SK-N-SH (cell line): ENCODE results near the gene PPP1R18. TPM values are rescaled to one million over a fixed set of nuclear protein-coding genes. Genes with fewer than 3 reads are reported as not detected.

Experiments used
- CTCF ChIA-PET: fragments of 300-600, 350-600 bp; formaldehyde crosslinking; extraction: SDS; loops from one replicate; lab custom pipeline; 2021; lab: Yijun Ruan, JAX
- POLR2A ChIA-PET: fragments of 350-600 bp; sonication (Branson Sonifier 250); formaldehyde crosslinking; extraction: SDS; loops from one replicate; lab custom pipeline; 2020; ENCODE audit warnings: antibody characterized with exemption, inconsistent platforms; lab: Yijun Ruan, JAX
- DNase-seq: peaks from one replicate; pipeline ENCODE4 v3.0.0; 2012
- H2AFZ ChIP-seq: fragments of 200-600 bp; sonication (generic); 2 replicates; pipeline ENCODE4 v1.8.1; 2016; ENCODE audit warnings: antibody characterized with exemption, mild to moderate bottlenecking, low read depth
- H3F3A ChIP-seq: fragments of 200-600 bp; sonication (generic); replicated peaks from 2 replicates; pipeline ENCODE3; 2016; ENCODE audit warnings: antibody characterized with exemption, mild to moderate bottlenecking; ENCODE audit not compliant: insufficient read depth
- H3K27ac ChIP-seq, 2 experiments: fragments of 200-500 bp in 1 of 2; fragments of 200-600 bp in 1 of 2; sonication (Bioruptor generic) in 1 of 2; sonication (generic), shearing (Covaris generic) in 1 of 2; 2 replicates each; pipeline versions ENCODE4 v1.5.1 to v1.6.1; 2014 to 2016; ENCODE audit warnings: low read depth in 2 of 2, inconsistent platforms in 1 of 2, low read length in 1 of 2, mild to moderate bottlenecking in 1 of 2, mixed read lengths in 1 of 2
- H3K27me3 ChIP-seq: fragments of 200-600 bp; sonication (generic), shearing (Covaris generic); 2 replicates; pipeline ENCODE4 v1.6.1; 2016; ENCODE audit warnings: mixed run types; ENCODE audit not compliant: insufficient read depth
- H3K36me3 ChIP-seq, 2 experiments: fragments of 200-500 bp in 1 of 2; fragments of 200-600 bp in 1 of 2; sonication (Bioruptor generic) in 1 of 2; sonication (generic) in 1 of 2; replicated peaks in 1 of 2; 2 replicates each; pipeline versions ENCODE3 to v1.5.1; 2014 to 2016; ENCODE audit warnings: low read length in 1 of 2, mild to moderate bottlenecking in 1 of 2; ENCODE audit not compliant: insufficient read depth in 2 of 2, control insufficient read depth in 1 of 2
- H3K4me1 ChIP-seq, 2 experiments: fragments of 200-500 bp in 1 of 2; fragments of 200-600 bp in 1 of 2; sonication (Bioruptor generic) in 1 of 2; sonication (generic), shearing (Covaris generic) in 1 of 2; 2 replicates each; pipeline versions ENCODE4 v1.5.1 to v1.6.1; 2014 to 2016; ENCODE audit warnings: low read depth in 1 of 2, low read length in 1 of 2, mixed run types in 1 of 2; ENCODE audit not compliant: insufficient read depth in 2 of 2, control insufficient read depth in 1 of 2
- H3K4me2 ChIP-seq: fragments of 200-600 bp; sonication (generic), shearing (Covaris generic); 2 replicates; pipeline ENCODE4 v1.6.1; 2017; ENCODE audit warnings: mixed run types
- H3K4me3 ChIP-seq, 2 experiments: fragments of 200-500 bp in 1 of 2; fragments of 200-600 bp in 1 of 2; sonication (Bioruptor generic) in 1 of 2; sonication (generic), shearing (Covaris generic) in 1 of 2; 2 replicates each; pipeline versions ENCODE4 v1.5.1 to v1.8.1; 2014 to 2016; ENCODE audit warnings: low read depth in 2 of 2, inconsistent platforms in 1 of 2, low read length in 1 of 2, mild to moderate bottlenecking in 1 of 2, mixed read lengths in 1 of 2, moderate library complexity in 1 of 2
- H3K79me2 ChIP-seq: fragments of 200-600 bp; sonication (generic); 2 replicates; pipeline ENCODE4 v1.8.1; 2017; ENCODE audit warnings: mild to moderate bottlenecking; ENCODE audit not compliant: insufficient read depth
- H3K9ac ChIP-seq: fragments of 200-600 bp; sonication (generic); 2 replicates; pipeline ENCODE4 v1.6.1; 2017; ENCODE audit warnings: mixed run types
- H3K9me2 ChIP-seq: fragments of 200-600 bp; sonication (generic); 2 replicates; pipeline ENCODE4 v1.6.1; 2017; ENCODE audit warnings: mixed run types
- H3K9me3 ChIP-seq: fragments of 200-600 bp; sonication (generic); 2 replicates; pipeline ENCODE4 v1.6.1; 2017; ENCODE audit warnings: mixed run types, mild to moderate bottlenecking, moderate library complexity
- H4K20me1 ChIP-seq: fragments of 200-600 bp; sonication (generic); 2 replicates; pipeline ENCODE4 v1.6.1; 2017; ENCODE audit warnings: mild to moderate bottlenecking, mixed run types; ENCODE audit not compliant: insufficient read depth
- CHD2 ChIP-seq: fragments of 150-350 bp; IDR thresholded peaks from 2 replicates; pipeline ENCODE4 v1.6.1; 2018; ENCODE audit warnings: low read length; ENCODE audit not compliant: partially characterized antibody
- ELF1 ChIP-seq: IDR thresholded peaks from 2 replicates; pipeline ENCODE4 v1.4.0; 2012
- EZH2phosphoT487 ChIP-seq: fragments of 200-600 bp; sonication (generic); IDR thresholded peaks from 2 replicates; pipeline ENCODE4 v1.6.1; 2017; ENCODE audit warnings: low read depth, mixed run types, mild to moderate bottlenecking, antibody characterized with exemption, moderate library complexity, borderline replicate concordance
- FOSL2 ChIP-seq: IDR thresholded peaks from 2 replicates; pipeline ENCODE4 v1.4.0; 2012; ENCODE audit warnings: low read depth, mild to moderate bottlenecking, moderate library complexity, borderline replicate concordance
- IRF3 ChIP-seq: fragments of 150-350 bp; IDR thresholded peaks from 2 replicates; pipeline ENCODE4 v1.6.1; 2016; ENCODE audit warnings: mild to moderate bottlenecking, low read depth, low read length
- MAX ChIP-seq: IDR thresholded peaks from 2 replicates; pipeline ENCODE4 v1.4.0; 2012; ENCODE audit warnings: low read depth
- NFIC ChIP-seq: IDR thresholded peaks from 2 replicates; pipeline ENCODE4 v1.4.0; 2012; ENCODE audit warnings: borderline replicate concordance
- NRF1 ChIP-seq: IDR thresholded peaks from 2 replicates; pipeline ENCODE4 v1.6.1; 2012; ENCODE audit warnings: low read depth, mild to moderate bottlenecking, low read length
- PBX3 ChIP-seq: IDR thresholded peaks from 2 replicates; pipeline ENCODE4; 2012
- SIN3A ChIP-seq: IDR thresholded peaks from 2 replicates; pipeline ENCODE4 v1.6.1; 2012; ENCODE audit warnings: low read depth, mild to moderate bottlenecking, low read length, moderate library complexity, borderline replicate concordance
- TAF1 ChIP-seq: IDR thresholded peaks from 2 replicates; pipeline ENCODE4 v1.6.1; 2012; ENCODE audit warnings: low read depth, mild to moderate bottlenecking, low read length, moderate library complexity, borderline replicate concordance
- TEAD4 ChIP-seq: IDR thresholded peaks from 2 replicates; pipeline ENCODE4 v1.4.0; 2012; ENCODE audit warnings: mild to moderate bottlenecking, borderline replicate concordance; ENCODE audit not compliant: insufficient read depth
- YY1 ChIP-seq: IDR thresholded peaks from 2 replicates; pipeline ENCODE4 v1.4.0; 2012; ENCODE audit warnings: low read depth, mild to moderate bottlenecking
- whole genome bisulfite sequencing: methylation state at CpG from one replicate; pipeline ENCODE4 v1.1.6; 2017; ENCODE audit warnings: low lambda C conversion rate; 5-methylcytosine and 5-hydroxymethylcytosine counted together
- polyA plus RNA-seq, 3 experiments: library from polyadenylated mRNA; depleted of rRNA; stranded (reverse); fragments of >200 nt; gene quantifications; 2 replicates each; pipeline ENCODE4 v1.2.3, GENCODE V29; 2012
- TF ChIP-seq, protein P1 (sequence below): fragments of 200-600 bp; sonication (generic); IDR thresholded peaks from 2 replicates; pipeline ENCODE4 v1.6.1; 2017; ENCODE audit warnings: antibody characterized with exemption, mild to moderate bottlenecking, moderate library complexity
- TF ChIP-seq, protein P2 (sequence below): IDR thresholded peaks from 2 replicates; pipeline ENCODE4 v1.4.0; 2012; ENCODE audit warnings: low read depth, borderline replicate concordance
- TF ChIP-seq, protein P3 (sequence below): fragments of 150-350 bp; IDR thresholded peaks from 2 replicates; pipeline ENCODE4 v1.6.1; 2017; ENCODE audit warnings: antibody characterized with exemption, low read length, low read depth, borderline replicate concordance

The PPP1R18 gene
- polyA plus RNA-seq, 1 of the 3 experiments (the other 2 are of a cell fraction): 73.2 TPM

GRCh38 chr6:30714263-30714662, 27.8 kb upstream of the PPP1R18 start:
- H4K20me1 ChIP-seq: no peaks in the 10 kb centered on the region
- H3K4me2 ChIP-seq: no peak overlapping the region
- H3K27me3 ChIP-seq: no peaks in the 10 kb centered on the region
- H3K27ac ChIP-seq: no peak overlapping the region
- H3F3A ChIP-seq: peaks cover 16% of the 10 kb centered on the region
- no peak for TF ChIP-seq YY1
- TF ChIP-seq MAX: no peak
- no peak for TF ChIP-seq TEAD4
- TF ChIP-seq CHD2: no peak
- TF ChIP-seq, protein P1, sequence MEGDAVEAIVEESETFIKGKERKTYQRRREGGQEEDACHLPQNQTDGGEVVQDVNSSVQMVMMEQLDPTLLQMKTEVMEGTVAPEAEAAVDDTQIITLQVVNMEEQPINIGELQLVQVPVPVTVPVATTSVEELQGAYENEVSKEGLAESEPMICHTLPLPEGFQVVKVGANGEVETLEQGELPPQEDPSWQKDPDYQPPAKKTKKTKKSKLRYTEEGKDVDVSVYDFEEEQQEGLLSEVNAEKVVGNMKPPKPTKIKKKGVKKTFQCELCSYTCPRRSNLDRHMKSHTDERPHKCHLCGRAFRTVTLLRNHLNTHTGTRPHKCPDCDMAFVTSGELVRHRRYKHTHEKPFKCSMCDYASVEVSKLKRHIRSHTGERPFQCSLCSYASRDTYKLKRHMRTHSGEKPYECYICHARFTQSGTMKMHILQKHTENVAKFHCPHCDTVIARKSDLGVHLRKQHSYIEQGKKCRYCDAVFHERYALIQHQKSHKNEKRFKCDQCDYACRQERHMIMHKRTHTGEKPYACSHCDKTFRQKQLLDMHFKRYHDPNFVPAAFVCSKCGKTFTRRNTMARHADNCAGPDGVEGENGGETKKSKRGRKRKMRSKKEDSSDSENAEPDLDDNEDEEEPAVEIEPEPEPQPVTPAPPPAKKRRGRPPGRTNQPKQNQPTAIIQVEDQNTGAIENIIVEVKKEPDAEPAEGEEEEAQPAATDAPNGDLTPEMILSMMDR: no peak
- no peak for TF ChIP-seq NRF1
- no peak for TF ChIP-seq SIN3A
- TF ChIP-seq, protein P2, sequence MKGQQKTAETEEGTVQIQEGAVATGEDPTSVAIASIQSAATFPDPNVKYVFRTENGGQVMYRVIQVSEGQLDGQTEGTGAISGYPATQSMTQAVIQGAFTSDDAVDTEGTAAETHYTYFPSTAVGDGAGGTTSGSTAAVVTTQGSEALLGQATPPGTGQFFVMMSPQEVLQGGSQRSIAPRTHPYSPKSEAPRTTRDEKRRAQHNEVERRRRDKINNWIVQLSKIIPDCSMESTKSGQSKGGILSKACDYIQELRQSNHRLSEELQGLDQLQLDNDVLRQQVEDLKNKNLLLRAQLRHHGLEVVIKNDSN: no peak
- no peak for TF ChIP-seq PBX3
- no peak for TF ChIP-seq FOSL2
- TF ChIP-seq, protein P3, sequence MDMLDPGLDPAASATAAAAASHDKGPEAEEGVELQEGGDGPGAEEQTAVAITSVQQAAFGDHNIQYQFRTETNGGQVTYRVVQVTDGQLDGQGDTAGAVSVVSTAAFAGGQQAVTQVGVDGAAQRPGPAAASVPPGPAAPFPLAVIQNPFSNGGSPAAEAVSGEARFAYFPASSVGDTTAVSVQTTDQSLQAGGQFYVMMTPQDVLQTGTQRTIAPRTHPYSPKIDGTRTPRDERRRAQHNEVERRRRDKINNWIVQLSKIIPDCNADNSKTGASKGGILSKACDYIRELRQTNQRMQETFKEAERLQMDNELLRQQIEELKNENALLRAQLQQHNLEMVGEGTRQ: no peak
- TF ChIP-seq IRF3: no peak
- no peak for TF ChIP-seq NFIC
- TF ChIP-seq ELF1: no peak
- no peak for TF ChIP-seq EZH2phosphoT487
- TF ChIP-seq TAF1: no peak
- no peak overlapping the region for H2AFZ ChIP-seq
- 94% methylated on average over 1 of the region's 1 CpG for WGBS
- H3K79me2 ChIP-seq: peaks cover 33% of the 10 kb centered on the region
- H3K4me3 ChIP-seq: no peak overlapping the region
- DNase-seq: no peak
- peaks cover 26 to 29% of the 10 kb centered on the region in 2 experiments for H3K36me3 ChIP-seq
- no peaks in the 10 kb centered on the region for H3K9me2 ChIP-seq
- no peaks in the 10 kb centered on the region; the same call in 1 of the 2 replicates for H3K9me3 ChIP-seq
- H3K4me1 ChIP-seq: peaks cover 11 to 17% of the 10 kb centered on the region in 2 experiments; a peak in 3 of 4 replicates
- H3K9ac ChIP-seq: no peak overlapping the region
- CTCF ChIA-PET: interaction anchor here (42.4 kb wide), 1 partner anchor 29 kb away, joined by 838 read pairs; the partner anchor contains the start of genes DHX16, NRM and PPP1R18
- POLR2A ChIA-PET: no interaction called here
